Measurements from ENCODE around the gene ATP6V1D.
A peak's percentile ranks its signal among the peaks of the same experiment; 100 is the strongest.

The ATP6V1D gene

DNA sequence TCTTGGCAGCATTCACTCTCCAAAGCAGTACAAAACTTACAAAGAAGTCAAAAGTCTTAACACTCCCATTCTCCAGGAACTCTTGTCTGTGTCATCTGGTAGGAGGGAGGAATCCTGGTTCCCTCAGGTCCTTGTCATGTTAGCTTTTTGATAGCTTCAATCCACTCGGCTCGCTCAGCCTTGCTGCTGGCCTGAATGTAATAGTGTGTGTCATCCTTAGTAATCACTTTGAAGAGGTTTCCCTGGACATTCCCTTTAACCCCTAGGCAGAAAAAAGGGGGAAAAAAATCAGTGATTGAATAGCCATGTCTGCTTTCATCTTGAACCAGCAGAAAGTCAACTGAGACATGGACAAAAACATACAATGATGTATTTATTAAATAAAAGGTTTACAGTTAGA lies 27.6 kb upstream of the ATP6V1D start:
- no peak for TF ChIP-seq CTCF (conservative IDR thresholded peaks at IDR 0.05)
- no peak overlapping the region for H3K27ac ChIP-seq

DNA sequence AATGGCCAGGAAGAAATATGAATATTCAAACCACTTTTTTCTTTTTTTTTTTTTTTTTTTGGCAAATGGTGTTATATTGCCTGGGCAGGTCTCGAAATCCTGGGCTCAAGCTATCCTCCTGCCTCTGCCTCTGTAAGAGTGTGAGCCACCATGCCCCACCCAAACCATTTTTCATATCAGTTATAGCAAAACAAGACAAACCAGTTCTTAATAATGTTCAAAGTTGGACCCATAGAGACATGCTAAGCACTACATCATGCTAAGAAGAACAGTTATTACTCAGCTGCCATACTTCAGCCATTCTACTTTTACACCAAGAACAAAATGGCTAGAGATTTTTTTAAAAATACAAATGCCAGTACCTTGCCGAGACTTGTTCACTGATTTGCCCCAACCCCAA lies 26.0 kb upstream of the ATP6V1D start:
- H3K27ac ChIP-seq = peak overlapping the region; percentile 55
- TF ChIP-seq CTCF (conservative IDR thresholded peaks at IDR 0.05) = no peak

DNA sequence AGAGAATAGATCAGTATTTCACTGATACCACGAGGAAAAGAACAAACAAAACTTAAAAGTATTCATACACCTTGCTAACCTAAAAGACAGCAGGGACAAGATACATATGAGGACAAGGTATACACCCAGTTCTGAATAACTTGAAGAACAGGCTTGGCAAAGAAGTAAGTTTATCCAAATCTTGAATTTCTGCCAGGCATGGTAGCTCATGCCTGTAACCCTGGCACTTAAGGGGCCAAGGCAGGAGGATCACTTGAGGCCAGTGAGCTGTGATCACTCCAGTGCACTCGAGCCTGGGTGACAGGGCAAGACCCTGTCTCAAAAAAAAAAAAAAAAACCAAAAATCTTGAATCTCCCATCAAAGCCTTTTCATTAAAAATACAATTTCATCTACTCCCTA lies 25.5 kb upstream of the ATP6V1D start:
- H3K27ac ChIP-seq = peak overlapping the region; percentile 55
- no peak for TF ChIP-seq CTCF (conservative IDR thresholded peaks at IDR 0.05)

- no peak overlapping the region for H3K27ac ChIP-seq
- TF ChIP-seq CTCF (conservative IDR thresholded peaks at IDR 0.05) = no peak
These were observed 18.3 kb upstream of the ATP6V1D start for GRCh38 chr14:67377916-67378315.

DNA sequence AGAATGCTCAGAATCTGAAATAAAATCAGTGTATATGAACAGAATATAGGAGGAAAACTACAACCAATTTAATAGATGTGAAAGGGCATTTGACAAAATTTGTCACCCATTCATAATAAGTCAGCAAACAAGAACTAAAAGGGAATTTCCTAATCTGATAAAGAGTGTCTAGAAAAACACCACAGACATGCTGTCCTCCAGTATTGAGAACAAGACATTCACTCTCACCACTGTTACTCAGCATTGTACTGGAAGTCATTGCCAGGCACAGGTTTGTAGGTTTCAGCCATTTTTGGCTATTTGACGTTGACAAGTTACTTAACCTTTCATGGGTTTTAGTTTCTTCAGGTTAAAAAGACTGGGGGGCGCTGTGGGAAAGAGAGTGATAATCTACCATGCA lies 13.7 kb upstream of the ATP6V1D start:
- TF ChIP-seq CTCF (conservative IDR thresholded peaks at IDR 0.05) = no peak
- H3K27ac ChIP-seq = no peak overlapping the region

DNA sequence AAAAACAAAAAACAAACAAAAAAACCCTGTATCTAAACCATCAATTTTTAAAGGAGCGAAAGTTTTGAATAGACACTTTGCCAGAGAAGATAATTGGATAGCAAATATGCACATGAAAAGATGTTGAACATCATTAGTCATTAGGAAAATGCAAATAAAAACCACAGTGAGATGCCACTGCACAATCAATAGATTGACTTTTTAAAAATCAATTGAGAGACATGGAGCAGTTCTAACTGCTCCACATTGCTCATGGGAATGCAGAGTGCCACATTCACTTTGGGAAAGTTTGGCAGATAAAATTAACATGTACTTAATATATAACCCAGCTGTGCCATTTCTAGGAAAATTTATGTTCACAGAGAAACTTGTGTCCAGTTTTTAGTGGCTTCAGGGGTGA lies 13.2 kb upstream of the ATP6V1D start:
- peak overlapping the region; percentile 58; the same call in 1 of the 2 replicates for H3K27ac ChIP-seq
- TF ChIP-seq CTCF (conservative IDR thresholded peaks at IDR 0.05) = no peak

- H3K27ac ChIP-seq = peak overlapping the region; percentile 58
- TF ChIP-seq CTCF (conservative IDR thresholded peaks at IDR 0.05) = no peak
These were observed 11.9 kb upstream of the ATP6V1D start for GRCh38 chr14:67371247-67372148.
